Breast epithelium (tissue), 3 donors: Measurements from ENCODE around the gene SYT5.

Experiments used
- POLR2A ChIP-seq: fragments of 450-650 bp; IDR thresholded peaks from one replicate; pipeline ENCODE4 v1.6.1; 2016; ENCODE audit warnings: antibody characterized with exemption, mild to moderate bottlenecking, moderate library complexity
- POLR2AphosphoS5 ChIP-seq, 3 donors: sonication (generic); formaldehyde crosslinking; IDR thresholded peaks; one replicate each; pipeline ENCODE4 v1.6.1; 2017; ENCODE audit warnings: antibody characterized with exemption in 3 of 3
- TF ChIP-seq, protein P1 (sequence below), 3 donors: fragments of 450-650 bp; IDR thresholded peaks; one replicate each; pipeline ENCODE4 v1.5.1; 2016 to 2017; ENCODE audit warnings: antibody characterized with exemption in 3 of 3, mild to moderate bottlenecking in 3 of 3, moderate library complexity in 3 of 3

- TF ChIP-seq POLR2AphosphoS5 (IDR thresholded peaks at IDR 0.05) (no peak), POLR2A (no peak)
- TF ChIP-seq, protein P1, sequence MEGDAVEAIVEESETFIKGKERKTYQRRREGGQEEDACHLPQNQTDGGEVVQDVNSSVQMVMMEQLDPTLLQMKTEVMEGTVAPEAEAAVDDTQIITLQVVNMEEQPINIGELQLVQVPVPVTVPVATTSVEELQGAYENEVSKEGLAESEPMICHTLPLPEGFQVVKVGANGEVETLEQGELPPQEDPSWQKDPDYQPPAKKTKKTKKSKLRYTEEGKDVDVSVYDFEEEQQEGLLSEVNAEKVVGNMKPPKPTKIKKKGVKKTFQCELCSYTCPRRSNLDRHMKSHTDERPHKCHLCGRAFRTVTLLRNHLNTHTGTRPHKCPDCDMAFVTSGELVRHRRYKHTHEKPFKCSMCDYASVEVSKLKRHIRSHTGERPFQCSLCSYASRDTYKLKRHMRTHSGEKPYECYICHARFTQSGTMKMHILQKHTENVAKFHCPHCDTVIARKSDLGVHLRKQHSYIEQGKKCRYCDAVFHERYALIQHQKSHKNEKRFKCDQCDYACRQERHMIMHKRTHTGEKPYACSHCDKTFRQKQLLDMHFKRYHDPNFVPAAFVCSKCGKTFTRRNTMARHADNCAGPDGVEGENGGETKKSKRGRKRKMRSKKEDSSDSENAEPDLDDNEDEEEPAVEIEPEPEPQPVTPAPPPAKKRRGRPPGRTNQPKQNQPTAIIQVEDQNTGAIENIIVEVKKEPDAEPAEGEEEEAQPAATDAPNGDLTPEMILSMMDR (IDR thresholded peaks at IDR 0.05), result no peak
Observed at GRCh38 chr19:55171440-55171839, 8.6 kb downstream of the SYT5 start.
